DND-41 (cell line): ENCODE measurements around the gene OTUD5.

Experiments used
- CTCF ChIP-seq: IDR thresholded peaks from 2 replicates; pipeline ENCODE4 v1.5.1; 2012; ENCODE audit warnings: borderline replicate concordance, low read length, moderate library complexity, mild to moderate bottlenecking; ENCODE audit not compliant: poor library complexity, severe bottlenecking; ENCODE audit errors: extremely low read depth
- EZH2 ChIP-seq: IDR thresholded peaks from 3 replicates; pipeline ENCODE4 v1.6.1; 2012; ENCODE audit warnings: borderline replicate concordance, low read depth, mild to moderate bottlenecking, moderate library complexity, low read length, inconsistent platforms; ENCODE audit not compliant: severe bottlenecking

GRCh38 chrX:48972220-48973164, 15.1 kb upstream of the OTUD5 start:
- peak; percentile 42 for TF ChIP-seq CTCF
- TF ChIP-seq EZH2: no peak
